HG02938 (cell line): ENCODE measurements around the gene MBD6.
"Not testable (repeated sequence)": the region's sequence is repeated elsewhere in the genome, so short reads cannot be mapped to it uniquely, and the experiment has no call there.

Experiments used
- ATAC-seq: cut with Tn5 transposase; IDR thresholded peaks from one replicate; pipeline ENCODE4 v1.9.1; 2021; ENCODE audit warnings: mild to moderate bottlenecking, moderate library complexity; ENCODE audit not compliant: unreplicated experiment

The MBD6 gene

GRCh38 chr12:57514720-57515407, 7.8 kb upstream of the MBD6 start:
- no peak for ATAC-seq

- no peak for ATAC-seq
Observed at GRCh38 chr12:57515408-57515933, 7.2 kb upstream of the MBD6 start.

GRCh38 chr12:57515934-57516541, 6.6 kb upstream of the MBD6 start:
- ATAC-seq: no peak

- no peak for ATAC-seq
Observed at GRCh38 chr12:57516617-57517153, 5.9 kb upstream of the MBD6 start.

GRCh38 chr12:57517187-57517586, 5.4 kb upstream of the MBD6 start:
- ATAC-seq: no peak

GRCh38 chr12:57517718-57518117, 4.9 kb upstream of the MBD6 start:
- not testable (repeated sequence) for ATAC-seq

GRCh38 chr12:57518176-57518919, 4.3 kb upstream of the MBD6 start:
- ATAC-seq: no peak

GRCh38 chr12:57518920-57519795, 3.5 kb upstream of the MBD6 start:
- ATAC-seq: no peak

GRCh38 chr12:57519796-57520052, 2.9 kb upstream of the MBD6 start:
- peak; percentile 1 for ATAC-seq

- peak; percentile 68 for ATAC-seq
Observed at GRCh38 chr12:57520053-57520818, 2.4 kb upstream of the MBD6 start, which contains the start of gene DDIT3. TSS of gene DDIT3 (minus strand) at chr12:57520514. CDS start at chr12:57517406, 3,108 bp downstream.

- ATAC-seq: no peak
Observed at GRCh38 chr12:57521525-57522010, 1.1 kb upstream of the MBD6 start.

- ATAC-seq: no peak
Observed at GRCh38 chr12:57522887-57523705, 472 bp downstream of the MBD6 start.

- ATAC-seq: no peak
Observed at GRCh38 chr12:57523706-57524614, 1.3 kb downstream of the MBD6 start.

GRCh38 chr12:57524814-57525614, 2.4 kb downstream of the MBD6 start:
- ATAC-seq: no peak

GRCh38 chr12:57525615-57526383, 3.2 kb downstream of the MBD6 start:
- no peak for ATAC-seq

GRCh38 chr12:57526477-57527126, 4.0 kb downstream of the MBD6 start:
- ATAC-seq: no peak
